A549 (cell line): Measurements from ENCODE around the gene OR51Q1.

Source experiments
- BHLHE40 ChIP-seq: IDR thresholded peaks from 2 replicates; pipeline ENCODE4 v1.6.1; 2012; ENCODE audit warnings: low read depth, low read length, inconsistent platforms
- POLR2A ChIP-seq: IDR thresholded peaks from 2 replicates; pipeline ENCODE4 v1.6.1; 2012; ENCODE audit warnings: mild to moderate bottlenecking, low read length
- TF ChIP-seq, protein P1 (sequence below): fragments of >200 bp; sonication (Bioruptor Twin); formaldehyde crosslinking; IDR thresholded peaks from 3 replicates; pipeline ENCODE4 v1.5.1; 2016

- TF ChIP-seq POLR2A (no peak), BHLHE40 (no peak)
- TF ChIP-seq, protein P1, sequence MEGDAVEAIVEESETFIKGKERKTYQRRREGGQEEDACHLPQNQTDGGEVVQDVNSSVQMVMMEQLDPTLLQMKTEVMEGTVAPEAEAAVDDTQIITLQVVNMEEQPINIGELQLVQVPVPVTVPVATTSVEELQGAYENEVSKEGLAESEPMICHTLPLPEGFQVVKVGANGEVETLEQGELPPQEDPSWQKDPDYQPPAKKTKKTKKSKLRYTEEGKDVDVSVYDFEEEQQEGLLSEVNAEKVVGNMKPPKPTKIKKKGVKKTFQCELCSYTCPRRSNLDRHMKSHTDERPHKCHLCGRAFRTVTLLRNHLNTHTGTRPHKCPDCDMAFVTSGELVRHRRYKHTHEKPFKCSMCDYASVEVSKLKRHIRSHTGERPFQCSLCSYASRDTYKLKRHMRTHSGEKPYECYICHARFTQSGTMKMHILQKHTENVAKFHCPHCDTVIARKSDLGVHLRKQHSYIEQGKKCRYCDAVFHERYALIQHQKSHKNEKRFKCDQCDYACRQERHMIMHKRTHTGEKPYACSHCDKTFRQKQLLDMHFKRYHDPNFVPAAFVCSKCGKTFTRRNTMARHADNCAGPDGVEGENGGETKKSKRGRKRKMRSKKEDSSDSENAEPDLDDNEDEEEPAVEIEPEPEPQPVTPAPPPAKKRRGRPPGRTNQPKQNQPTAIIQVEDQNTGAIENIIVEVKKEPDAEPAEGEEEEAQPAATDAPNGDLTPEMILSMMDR, result no peak
Measured at GRCh38 chr11:5449023-5449422, 27.1 kb downstream of the OR51Q1 start, which contains the start of gene OR51I2.
